ENCODE data around the gene PSAPL1. TPM values are rescaled to one million over a fixed set of nuclear protein-coding genes. Genes with fewer than 3 reads are reported as not detected.

PSAPL1 gene
- total RNA-seq, 3 donors from 2014 or later (not counting 1 experiment from before 2014, with no cell fraction given) = not detected

DNA sequence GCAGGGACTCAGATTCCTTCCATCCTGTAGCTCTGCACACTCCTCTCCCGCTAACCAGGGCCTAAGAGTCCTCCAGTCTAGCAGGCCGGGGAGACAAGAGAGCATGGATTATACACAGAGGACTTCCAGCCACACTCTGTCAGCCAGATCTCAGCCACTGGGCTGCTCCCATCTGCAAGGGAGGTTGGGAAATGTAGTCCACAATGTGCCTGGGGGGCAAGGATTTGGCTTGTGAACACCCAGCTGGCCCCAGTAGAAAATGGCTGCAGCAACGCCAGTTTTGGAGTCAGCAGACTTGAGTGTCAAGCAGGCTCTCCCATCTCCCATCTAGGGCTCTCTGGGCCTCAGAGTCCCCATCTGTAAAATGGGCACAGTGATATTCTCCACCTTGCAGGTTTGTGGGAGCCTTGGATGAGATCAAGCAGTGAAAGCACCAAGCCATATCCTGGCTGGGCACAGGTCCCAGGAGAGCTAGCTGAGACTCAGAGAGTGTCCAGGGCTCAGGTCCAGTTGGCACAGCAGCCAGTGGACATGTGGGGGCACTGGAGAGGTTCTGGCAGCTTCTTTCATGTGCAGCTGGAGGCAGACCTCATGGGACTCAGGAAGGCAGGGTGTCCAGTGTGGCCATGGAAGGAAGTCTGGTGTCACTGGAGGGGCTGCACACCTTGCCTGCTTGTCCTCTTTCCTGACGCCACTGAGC lies 14.6 kb downstream of the PSAPL1 start:
- DNase-seq (peak in 1 of 2 donors; percentile 8), ATAC-seq (no peak)
- Mint-ChIP-seq H3K27ac (no peak overlapping the region), H3K4me3 (no peak overlapping the region), H3K4me1 (no peaks in the 10 kb centered on the region), H3K9me3 (no peaks in the 10 kb centered on the region), H3K27me3 (ENCODE audit: low read depth in 2 of 2) (peaks cover 32 to 49% of the 10 kb centered on the region in 2 donors), H3K36me3 (no peaks in the 10 kb centered on the region)
- Histone ChIP-seq H3K27ac (ENCODE audit: low read length) (no peak overlapping the region), H3K36me3 (ENCODE audit: control insufficient read depth, insufficient read depth, low read length) (no peaks in the 10 kb centered on the region), H3K9me3 (ENCODE audit: control insufficient read depth, insufficient read depth, low read length) (no peaks in the 10 kb centered on the region), H3K4me3 (ENCODE audit: low read length) (no peak overlapping the region), H3K27me3 (ENCODE audit: control insufficient read depth, insufficient read depth, low read length) (no peaks in the 10 kb centered on the region), H3K4me1 (ENCODE audit: control insufficient read depth, insufficient read depth, low read length) (no peaks in the 10 kb centered on the region)
- whole genome bisulfite sequencing (ENCODE audit: insufficient coverage) = 73% methylated on average over 3 of the region's 4 CpGs
- intact Hi-C loops (cut with micrococcal nuclease) = no loop called here
- TF ChIP-seq, protein P1, sequence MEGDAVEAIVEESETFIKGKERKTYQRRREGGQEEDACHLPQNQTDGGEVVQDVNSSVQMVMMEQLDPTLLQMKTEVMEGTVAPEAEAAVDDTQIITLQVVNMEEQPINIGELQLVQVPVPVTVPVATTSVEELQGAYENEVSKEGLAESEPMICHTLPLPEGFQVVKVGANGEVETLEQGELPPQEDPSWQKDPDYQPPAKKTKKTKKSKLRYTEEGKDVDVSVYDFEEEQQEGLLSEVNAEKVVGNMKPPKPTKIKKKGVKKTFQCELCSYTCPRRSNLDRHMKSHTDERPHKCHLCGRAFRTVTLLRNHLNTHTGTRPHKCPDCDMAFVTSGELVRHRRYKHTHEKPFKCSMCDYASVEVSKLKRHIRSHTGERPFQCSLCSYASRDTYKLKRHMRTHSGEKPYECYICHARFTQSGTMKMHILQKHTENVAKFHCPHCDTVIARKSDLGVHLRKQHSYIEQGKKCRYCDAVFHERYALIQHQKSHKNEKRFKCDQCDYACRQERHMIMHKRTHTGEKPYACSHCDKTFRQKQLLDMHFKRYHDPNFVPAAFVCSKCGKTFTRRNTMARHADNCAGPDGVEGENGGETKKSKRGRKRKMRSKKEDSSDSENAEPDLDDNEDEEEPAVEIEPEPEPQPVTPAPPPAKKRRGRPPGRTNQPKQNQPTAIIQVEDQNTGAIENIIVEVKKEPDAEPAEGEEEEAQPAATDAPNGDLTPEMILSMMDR (IDR thresholded peaks at IDR 0.05) = no peak

DNA sequence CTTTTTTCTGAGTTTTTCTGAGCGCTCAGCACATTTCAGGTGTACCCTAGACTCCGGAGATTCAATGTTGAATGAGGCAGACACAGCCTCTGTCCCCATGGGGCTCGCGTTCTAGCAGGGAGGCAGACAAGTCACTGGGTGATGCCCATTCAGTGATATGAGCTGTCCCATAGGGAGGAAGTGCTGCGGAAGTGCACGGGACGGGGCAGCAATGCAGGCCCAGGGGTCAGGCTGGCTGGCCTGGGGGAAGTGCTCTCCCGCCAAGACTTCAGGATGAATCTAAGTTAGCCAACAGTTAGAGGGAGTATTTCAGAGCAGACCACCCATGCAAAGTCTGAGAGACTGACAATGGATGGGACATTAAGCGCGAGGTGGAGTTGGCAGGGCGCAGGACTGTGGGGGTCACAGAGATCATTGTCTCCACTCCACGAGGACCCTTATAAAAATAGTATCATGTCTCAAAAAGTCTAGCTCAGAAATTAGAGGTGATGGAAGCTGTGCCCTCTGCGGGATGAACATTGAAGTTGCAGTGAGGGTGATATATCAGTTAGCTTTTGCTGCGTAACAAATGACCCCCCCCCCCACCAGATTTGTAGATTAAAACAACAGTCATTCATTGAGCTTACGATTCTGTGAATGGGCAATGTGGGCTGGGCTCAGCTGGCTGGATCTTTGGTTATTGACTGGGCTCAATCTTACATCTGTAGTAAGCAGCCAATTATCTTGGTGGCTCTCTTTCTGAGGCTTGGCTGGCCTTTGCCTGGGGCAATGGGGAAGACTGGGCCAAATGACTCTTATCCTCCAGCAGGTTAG lies 16.4 kb downstream of the PSAPL1 start:
- Mint-ChIP-seq H3K36me3 (no peaks in the 10 kb centered on the region), H3K9me3 (no peaks in the 10 kb centered on the region), H3K27me3 (ENCODE audit: low read depth in 2 of 2) (peaks cover 43 to 64% of the 10 kb centered on the region in 2 donors), H3K27ac (no peak overlapping the region), H3K4me1 (no peaks in the 10 kb centered on the region), H3K4me3 (no peak overlapping the region)
- H3K27ac ChIP-seq (ENCODE audit: low read length) = no peak overlapping the region
- no peak for DNase-seq
- WGBS (ENCODE audit: insufficient coverage) = 90% methylated on average over 13 of the region's 15 CpGs
- no peaks in the 10 kb centered on the region for H3K4me1 ChIP-seq (ENCODE audit: control insufficient read depth, insufficient read depth, low read length)
- intact Hi-C loops (cut with micrococcal nuclease) = no loop called here
- TF ChIP-seq, protein P1 (IDR thresholded peaks at IDR 0.05) = no peak
- ATAC-seq = no peak
- peaks cover 6% of the 10 kb centered on the region for H3K27me3 ChIP-seq (ENCODE audit: control insufficient read depth, insufficient read depth, low read length)
- H3K9me3 ChIP-seq (ENCODE audit: control insufficient read depth, insufficient read depth, low read length) = no peaks in the 10 kb centered on the region
- no peaks in the 10 kb centered on the region for H3K36me3 ChIP-seq (ENCODE audit: control insufficient read depth, insufficient read depth, low read length)
- H3K4me3 ChIP-seq (ENCODE audit: low read length) = no peak overlapping the region

- Histone ChIP-seq H3K4me1 (ENCODE audit: control insufficient read depth, insufficient read depth, low read length) (no peaks in the 10 kb centered on the region), H3K36me3 (ENCODE audit: control insufficient read depth, insufficient read depth, low read length) (no peaks in the 10 kb centered on the region), H3K27ac (ENCODE audit: low read length) (no peak overlapping the region), H3K4me3 (ENCODE audit: low read length) (no peak overlapping the region), H3K9me3 (ENCODE audit: control insufficient read depth, insufficient read depth, low read length) (no peaks in the 10 kb centered on the region), H3K27me3 (ENCODE audit: control insufficient read depth, insufficient read depth, low read length) (peaks cover 6% of the 10 kb centered on the region)
- no peaks in the 10 kb centered on the region for H3K36me3 Mint-ChIP-seq
- no peak overlapping the region for H3K4me3 Mint-ChIP-seq
- DNase-seq = no peak
- no peak for ATAC-seq
- no peaks in the 10 kb centered on the region for H3K9me3 Mint-ChIP-seq
- H3K27ac Mint-ChIP-seq = no peak overlapping the region
- intact Hi-C loops (cut with micrococcal nuclease) = no loop called here
- H3K27me3 Mint-ChIP-seq (ENCODE audit: low read depth in 2 of 2) = peaks cover 40 to 57% of the 10 kb centered on the region in 2 donors
- WGBS (ENCODE audit: insufficient coverage) = 84% methylated on average over 9 of the region's 9 CpGs
- TF ChIP-seq, protein P1 (IDR thresholded peaks at IDR 0.05) = no peak
- H3K4me1 Mint-ChIP-seq = no peaks in the 10 kb centered on the region
Measured at GRCh38 chr4:7417639-7418038, 17.1 kb downstream of the PSAPL1 start.
